Measurements from ENCODE around the gene OLFM4.

The OLFM4 gene

DNA sequence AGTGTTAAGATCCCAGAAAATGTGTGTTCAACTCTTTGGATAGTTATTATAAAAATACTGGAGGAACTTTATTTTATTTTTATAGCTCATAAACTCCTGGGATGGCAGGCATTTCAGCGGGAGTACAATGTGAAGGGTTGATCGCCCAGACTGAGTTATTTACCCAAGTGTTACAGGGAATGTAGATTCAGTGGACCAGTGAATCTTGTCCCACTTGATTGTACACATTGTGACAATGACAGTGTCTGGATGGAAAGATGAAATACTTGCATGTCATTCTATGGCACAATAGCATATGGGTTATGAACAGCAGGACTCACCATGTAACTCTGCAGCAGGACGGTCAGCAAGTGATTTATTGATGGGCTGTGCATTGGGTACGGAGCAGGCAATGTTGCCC is 20.3 kb downstream of the OLFM4 start:
- TF ChIP-seq, protein P1, sequence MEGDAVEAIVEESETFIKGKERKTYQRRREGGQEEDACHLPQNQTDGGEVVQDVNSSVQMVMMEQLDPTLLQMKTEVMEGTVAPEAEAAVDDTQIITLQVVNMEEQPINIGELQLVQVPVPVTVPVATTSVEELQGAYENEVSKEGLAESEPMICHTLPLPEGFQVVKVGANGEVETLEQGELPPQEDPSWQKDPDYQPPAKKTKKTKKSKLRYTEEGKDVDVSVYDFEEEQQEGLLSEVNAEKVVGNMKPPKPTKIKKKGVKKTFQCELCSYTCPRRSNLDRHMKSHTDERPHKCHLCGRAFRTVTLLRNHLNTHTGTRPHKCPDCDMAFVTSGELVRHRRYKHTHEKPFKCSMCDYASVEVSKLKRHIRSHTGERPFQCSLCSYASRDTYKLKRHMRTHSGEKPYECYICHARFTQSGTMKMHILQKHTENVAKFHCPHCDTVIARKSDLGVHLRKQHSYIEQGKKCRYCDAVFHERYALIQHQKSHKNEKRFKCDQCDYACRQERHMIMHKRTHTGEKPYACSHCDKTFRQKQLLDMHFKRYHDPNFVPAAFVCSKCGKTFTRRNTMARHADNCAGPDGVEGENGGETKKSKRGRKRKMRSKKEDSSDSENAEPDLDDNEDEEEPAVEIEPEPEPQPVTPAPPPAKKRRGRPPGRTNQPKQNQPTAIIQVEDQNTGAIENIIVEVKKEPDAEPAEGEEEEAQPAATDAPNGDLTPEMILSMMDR (IDR thresholded peaks at IDR 0.05; ENCODE audit: borderline replicate concordance, insufficient read depth, low read depth, low read length) = no peak
- no peak overlapping the region for H3K4me3 ChIP-seq (ENCODE audit: low read depth, low read length)

DNA sequence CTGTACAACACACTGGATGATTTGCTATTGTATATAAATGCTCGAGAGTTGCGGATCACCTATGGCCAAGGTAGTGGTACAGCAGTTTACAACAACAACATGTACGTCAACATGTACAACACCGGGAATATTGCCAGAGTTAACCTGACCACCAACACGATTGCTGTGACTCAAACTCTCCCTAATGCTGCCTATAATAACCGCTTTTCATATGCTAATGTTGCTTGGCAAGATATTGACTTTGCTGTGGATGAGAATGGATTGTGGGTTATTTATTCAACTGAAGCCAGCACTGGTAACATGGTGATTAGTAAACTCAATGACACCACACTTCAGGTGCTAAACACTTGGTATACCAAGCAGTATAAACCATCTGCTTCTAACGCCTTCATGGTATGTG is 21.5 kb downstream of the OLFM4 start:
- TF ChIP-seq, protein P1 (IDR thresholded peaks at IDR 0.05; ENCODE audit: borderline replicate concordance, insufficient read depth, low read depth, low read length) = no peak
- H3K4me3 ChIP-seq (ENCODE audit: low read depth, low read length) = no peak overlapping the region

DNA sequence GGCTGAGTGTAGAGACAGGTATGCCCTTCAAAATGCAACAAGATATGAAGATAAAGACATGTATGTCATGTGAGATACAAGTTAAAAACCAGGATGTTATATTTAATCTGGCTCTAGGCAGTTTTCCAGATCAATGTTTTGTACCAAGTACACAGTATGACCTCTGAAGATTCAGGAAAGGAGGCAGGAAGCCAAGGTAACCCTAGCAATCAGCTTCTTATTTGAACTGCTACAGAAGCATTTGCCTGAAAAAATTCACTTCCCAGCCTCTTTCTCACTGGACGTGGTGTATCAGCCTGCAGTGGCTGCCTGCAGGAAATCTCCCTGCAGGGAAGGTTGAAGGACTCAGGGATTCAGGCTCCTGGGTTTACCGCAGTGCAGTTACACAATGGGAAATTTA is 24.1 kb downstream of the OLFM4 start:
- no peak overlapping the region for H3K4me3 ChIP-seq (ENCODE audit: low read depth, low read length)
- TF ChIP-seq, protein P1 (IDR thresholded peaks at IDR 0.05; ENCODE audit: borderline replicate concordance, insufficient read depth, low read depth, low read length) = no peak

DNA sequence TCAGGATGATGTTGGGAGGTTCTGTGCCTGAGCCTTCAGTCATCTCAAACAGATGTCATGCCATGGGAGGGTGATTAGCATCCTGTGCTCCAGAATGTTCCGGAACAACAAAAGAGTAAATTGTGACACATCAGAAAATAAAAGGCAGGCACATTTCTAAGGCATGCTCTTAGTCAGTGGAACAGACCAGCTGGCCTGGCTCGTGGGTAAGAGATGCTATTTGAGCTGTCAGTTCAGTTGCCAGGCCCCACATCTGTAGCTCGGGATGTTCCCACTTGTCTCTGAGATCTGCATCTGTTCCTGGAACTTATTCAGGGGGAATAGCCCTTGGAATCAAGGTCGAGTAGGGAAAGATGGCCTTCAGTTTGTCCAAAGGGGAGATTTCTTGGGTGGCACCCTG is 26.0 kb downstream of the OLFM4 start:
- H3K4me3 ChIP-seq (ENCODE audit: low read depth, low read length) = no peak overlapping the region
- TF ChIP-seq, protein P1 (IDR thresholded peaks at IDR 0.05; ENCODE audit: borderline replicate concordance, insufficient read depth, low read depth, low read length) = no peak

DNA sequence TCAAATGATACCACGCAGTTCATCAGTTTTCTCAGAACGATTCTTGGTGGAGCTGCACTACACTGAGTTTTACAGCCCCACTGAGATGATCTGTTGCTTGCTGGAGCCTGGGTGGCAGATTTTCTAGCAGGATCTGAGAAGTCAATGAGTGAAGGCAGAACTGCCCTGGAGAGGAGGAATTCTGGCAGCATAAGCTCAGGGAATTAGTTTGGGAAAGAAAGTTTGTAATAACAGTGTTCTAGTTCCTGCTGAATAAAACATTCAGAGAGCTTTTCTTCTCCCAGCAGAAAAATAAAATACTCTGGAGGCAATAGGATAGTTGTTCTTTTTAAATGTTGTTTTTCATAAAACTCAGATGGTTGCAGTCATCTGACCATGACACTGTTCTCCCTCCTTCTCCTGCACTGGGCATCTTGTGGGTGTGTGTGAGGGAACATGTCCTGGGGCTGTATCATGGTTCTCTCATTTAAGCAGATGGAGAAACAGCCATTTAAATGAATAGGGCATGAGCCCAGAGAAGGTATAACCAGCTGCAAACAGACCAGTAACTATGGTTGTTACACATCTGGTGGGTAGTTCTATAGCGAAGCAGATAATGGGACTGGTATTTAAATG is 29.6 kb downstream of the OLFM4 start:
- no peak overlapping the region for H3K4me3 ChIP-seq (ENCODE audit: low read depth, low read length)
- TF ChIP-seq, protein P1 (IDR thresholded peaks at IDR 0.05; ENCODE audit: borderline replicate concordance, insufficient read depth, low read depth, low read length) = no peak

DNA sequence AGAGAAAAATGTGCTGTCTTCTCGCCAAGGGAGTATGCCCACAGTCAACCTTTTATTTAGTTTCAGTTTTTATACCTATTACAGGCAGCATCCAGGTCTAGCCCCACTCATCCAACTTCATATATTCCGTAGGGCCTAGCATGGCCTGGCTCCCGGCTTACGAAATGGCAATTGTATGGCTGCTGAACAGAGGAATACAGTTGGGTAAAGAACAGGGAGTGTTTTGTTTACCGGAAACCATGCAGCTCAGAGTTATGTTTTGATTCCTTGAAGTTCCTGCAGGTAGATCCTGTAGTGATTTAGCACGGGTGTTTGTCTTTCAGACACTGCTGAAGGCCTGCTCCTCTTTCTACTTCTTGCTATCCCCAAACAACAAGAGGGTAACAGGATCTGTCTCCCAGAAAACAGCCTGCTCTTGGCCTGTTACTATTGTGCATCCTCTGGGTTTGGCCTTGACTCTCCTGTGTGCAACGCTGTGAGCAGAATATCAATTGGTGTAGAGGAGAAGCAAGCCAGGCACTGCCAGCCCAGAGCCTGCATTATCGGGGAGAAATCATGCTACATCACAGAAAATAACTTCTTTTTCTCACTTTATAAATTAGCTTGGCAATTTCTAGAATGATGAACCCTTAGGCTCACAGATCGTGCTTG is 32.4 kb downstream of the OLFM4 start:
- TF ChIP-seq, protein P1 (IDR thresholded peaks at IDR 0.05; ENCODE audit: borderline replicate concordance, insufficient read depth, low read depth, low read length) = no peak
- no peak overlapping the region for H3K4me3 ChIP-seq (ENCODE audit: low read depth, low read length)

DNA sequence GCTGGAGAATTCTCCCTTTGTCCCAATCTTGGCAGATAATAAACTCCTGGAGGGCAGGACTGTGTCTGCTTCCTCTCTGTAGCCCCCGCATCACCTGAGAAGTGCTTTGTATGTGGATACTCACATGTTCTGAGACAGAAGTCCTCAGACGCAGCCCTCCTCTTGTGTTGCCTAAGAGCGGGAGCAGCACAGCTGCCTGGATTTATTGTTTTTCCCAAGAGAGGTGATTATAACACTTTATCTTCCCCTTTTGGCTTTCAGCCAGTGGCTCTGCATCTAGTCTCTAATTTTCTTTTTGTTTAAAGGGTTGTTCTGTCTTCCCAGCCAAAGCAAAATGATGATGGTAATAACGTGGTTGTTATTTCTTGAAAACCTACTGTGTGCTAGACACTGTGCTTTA is 36.1 kb downstream of the OLFM4 start:
- no peak overlapping the region for H3K4me3 ChIP-seq (ENCODE audit: low read depth, low read length)
- TF ChIP-seq, protein P1 (IDR thresholded peaks at IDR 0.05; ENCODE audit: borderline replicate concordance, insufficient read depth, low read depth, low read length) = no peak
